Breast epithelium (tissue), 3 donors: ENCODE data around the gene NSUN2.

Source experiments
- CTCF ChIP-seq, 3 donors: fragments of 450-650 bp; IDR thresholded peaks; one replicate each; pipeline ENCODE4 v1.5.1; 2016 to 2017; ENCODE audit warnings: antibody characterized with exemption in 3 of 3, mild to moderate bottlenecking in 3 of 3, moderate library complexity in 3 of 3
- POLR2A ChIP-seq: fragments of 450-650 bp; IDR thresholded peaks from one replicate; pipeline ENCODE4 v1.6.1; 2016; ENCODE audit warnings: antibody characterized with exemption, mild to moderate bottlenecking, moderate library complexity

DNA sequence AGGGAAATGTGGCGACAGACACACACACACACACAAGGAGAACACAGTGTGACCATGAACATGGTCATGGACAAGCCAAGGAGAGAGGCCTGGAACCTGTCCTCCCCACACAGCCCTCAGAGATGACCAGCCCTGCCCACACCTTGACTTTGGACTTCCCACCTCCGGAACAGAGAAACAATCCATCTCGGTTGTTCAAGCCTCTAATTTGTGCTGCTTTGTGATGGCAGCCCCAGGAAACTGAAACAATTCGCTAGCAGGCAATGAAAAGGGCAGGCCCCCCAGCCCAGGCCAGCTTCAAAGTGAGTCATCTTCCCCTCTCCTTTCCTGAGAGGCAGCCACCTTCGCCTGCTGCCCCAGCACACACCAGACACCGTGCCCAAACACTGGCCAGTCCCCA is 47.7 kb downstream of the NSUN2 start:
- TF ChIP-seq POLR2A (no peak), CTCF (IDR thresholded peaks at IDR 0.05) (no peak)
